HG02885 (cell line): ENCODE measurements around the gene TLCD3B.

Source experiments
- ATAC-seq: cut with Tn5 transposase; IDR thresholded peaks from one replicate; pipeline ENCODE4 v1.9.1; 2021; ENCODE audit warnings: mild to moderate bottlenecking; ENCODE audit not compliant: unreplicated experiment, poor library complexity

Gene TLCD3B

GRCh38 chr16:29991571-29991904 lies 39.5 kb downstream of the TLCD3B start:
- ATAC-seq = no peak

GRCh38 chr16:29990883-29991570 lies 40.0 kb downstream of the TLCD3B start:
- ATAC-seq = no peak

- no peak for ATAC-seq
These were observed 41.0 kb downstream of the TLCD3B start for GRCh38 chr16:29990034-29990433.

- ATAC-seq = no peak
These were observed 41.8 kb downstream of the TLCD3B start for GRCh38 chr16:29989111-29989858.

GRCh38 chr16:29988346-29989075 lies 42.6 kb downstream of the TLCD3B start:
- ATAC-seq = no peak

- ATAC-seq = no peak
These were observed 43.5 kb downstream of the TLCD3B start for GRCh38 chr16:29987371-29988085.

- ATAC-seq = no peak
These were observed 44.1 kb downstream of the TLCD3B start for GRCh38 chr16:29986931-29987330.

- no peak for ATAC-seq
These were observed 44.8 kb downstream of the TLCD3B start for GRCh38 chr16:29986231-29986630.

- ATAC-seq = no peak
These were observed 45.7 kb downstream of the TLCD3B start for GRCh38 chr16:29985271-29985811.

GRCh38 chr16:29984764-29985147 lies 46.3 kb downstream of the TLCD3B start:
- ATAC-seq = no peak

- ATAC-seq = no peak
These were observed 46.8 kb downstream of the TLCD3B start for GRCh38 chr16:29984137-29984763.

GRCh38 chr16:29983420-29984136 lies 47.5 kb downstream of the TLCD3B start:
- ATAC-seq = no peak

- no peak for ATAC-seq
These were observed 48.3 kb downstream of the TLCD3B start for GRCh38 chr16:29982560-29983419.

- no peak for ATAC-seq
These were observed 52.4 kb downstream of the TLCD3B start for GRCh38 chr16:29978564-29979270.

GRCh38 chr16:29978081-29978480 lies 53.0 kb downstream of the TLCD3B start:
- no peak for ATAC-seq

- ATAC-seq = no peak
These were observed 53.8 kb downstream of the TLCD3B start for GRCh38 chr16:29977063-29977825.

- no peak for ATAC-seq
These were observed 55.1 kb downstream of the TLCD3B start for GRCh38 chr16:29975811-29976511.
